ENCODE data around the gene PAX7. TPM values are rescaled to one million over a fixed set of nuclear protein-coding genes. Genes with fewer than 3 reads are reported as not detected.

PAX7 gene
- total and polyA plus RNA-seq, 9 of the 15 experiments (the other 6 are each of a cell fraction or from before 2014, with no cell fraction given): not detected

DNA sequence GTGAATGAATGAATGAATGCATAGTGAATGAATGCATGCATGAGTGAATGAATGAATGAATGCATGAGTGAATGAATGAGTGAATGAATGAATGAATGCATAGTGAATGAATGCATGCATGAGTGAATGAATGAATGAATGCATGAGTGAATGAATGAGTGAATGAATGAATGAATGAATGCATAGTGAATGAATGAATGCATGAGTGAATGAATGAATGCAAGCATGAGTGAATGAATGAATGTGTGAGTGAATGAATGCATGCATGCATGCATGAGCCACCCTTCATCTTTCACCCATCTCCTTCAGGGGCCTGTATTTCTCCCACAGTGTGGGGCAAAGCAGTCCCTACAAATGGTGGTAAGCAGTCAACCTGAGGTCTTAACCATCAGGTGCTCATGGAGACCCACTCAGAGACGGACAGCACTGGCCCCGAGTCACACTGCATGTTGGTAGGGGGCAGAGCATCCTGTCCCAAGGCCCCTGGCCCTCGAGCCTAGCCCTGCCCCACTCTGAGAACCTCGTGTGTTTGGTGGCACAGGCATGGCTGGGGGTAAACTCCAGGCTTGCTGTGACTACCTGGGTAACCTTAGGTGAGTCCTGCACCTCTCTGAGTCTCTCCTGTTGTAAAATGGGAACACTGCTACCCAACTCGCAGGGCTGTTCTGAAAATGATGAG is 28.0 kb upstream of the PAX7 start (continued):
- TF ChIP-seq NUFIP1 (IDR thresholded peaks at IDR 0.05; ENCODE audit: partially characterized antibody) (no peak), TEAD1 (CRISPR knock-in tag; IDR thresholded peaks at IDR 0.05) (0 out of 4 replicates have a peak, but pooled peaks of 1 of the 2 experiments have one; percentile 53)
- TF ChIP-seq, protein P1, sequence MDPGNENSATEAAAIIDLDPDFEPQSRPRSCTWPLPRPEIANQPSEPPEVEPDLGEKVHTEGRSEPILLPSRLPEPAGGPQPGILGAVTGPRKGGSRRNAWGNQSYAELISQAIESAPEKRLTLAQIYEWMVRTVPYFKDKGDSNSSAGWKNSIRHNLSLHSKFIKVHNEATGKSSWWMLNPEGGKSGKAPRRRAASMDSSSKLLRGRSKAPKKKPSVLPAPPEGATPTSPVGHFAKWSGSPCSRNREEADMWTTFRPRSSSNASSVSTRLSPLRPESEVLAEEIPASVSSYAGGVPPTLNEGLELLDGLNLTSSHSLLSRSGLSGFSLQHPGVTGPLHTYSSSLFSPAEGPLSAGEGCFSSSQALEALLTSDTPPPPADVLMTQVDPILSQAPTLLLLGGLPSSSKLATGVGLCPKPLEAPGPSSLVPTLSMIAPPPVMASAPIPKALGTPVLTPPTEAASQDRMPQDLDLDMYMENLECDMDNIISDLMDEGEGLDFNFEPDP (CRISPR knock-in tag; IDR thresholded peaks at IDR 0.05): no peak

DNA sequence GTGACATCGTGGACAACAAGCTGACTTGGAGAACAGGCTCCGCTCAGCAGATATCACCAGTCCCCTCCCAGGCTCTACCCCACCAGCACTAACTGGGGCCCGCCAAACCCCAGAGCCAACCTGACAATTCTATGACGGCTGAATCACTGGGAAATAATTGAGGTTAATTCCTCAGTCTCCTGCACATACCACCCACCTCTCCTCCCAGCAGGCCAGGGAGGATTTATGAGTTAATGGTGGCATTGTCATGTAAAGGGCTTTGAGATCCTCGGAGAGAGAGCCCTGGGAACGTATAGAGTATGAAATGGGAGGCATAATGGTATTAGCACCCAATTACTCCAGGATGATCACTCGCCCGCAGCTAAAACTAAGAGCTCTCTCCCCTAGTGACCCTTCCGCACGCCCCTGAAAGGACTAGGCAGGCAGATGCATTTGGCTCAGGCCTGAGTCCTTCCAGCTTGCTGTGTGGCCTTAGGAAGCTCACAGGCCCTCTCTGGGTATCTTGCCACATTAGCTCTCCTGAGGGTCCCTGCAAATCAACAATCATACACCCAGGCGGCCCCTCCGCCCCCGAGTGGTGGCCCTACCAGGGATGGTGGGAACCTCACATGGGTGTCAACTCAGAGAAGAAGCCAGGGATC is 27.3 kb upstream of the PAX7 start:
- no peaks in the 10 kb centered on the region for H3K4me1 ChIP-seq (replicated peaks in 1 of 2; ENCODE audit: control insufficient read depth in 2 of 2, insufficient read depth in 2 of 2, low read length in 2 of 2)
- no peak overlapping the region for H3K9ac ChIP-seq (ENCODE audit: insufficient read depth in 1 of 2, low read depth in 2 of 2, low read length in 2 of 2)
- no peak for TF ChIP-seq PHF21A (IDR thresholded peaks at IDR 0.05; ENCODE audit: borderline replicate concordance, low read depth)
- TF ChIP-seq ZFP36 (IDR thresholded peaks at IDR 0.05; ENCODE audit: low read depth, low read length, partially characterized antibody): peak; percentile 40
- H3K27ac ChIP-seq (ENCODE audit: extremely low read depth, low read depth, low read length): no peak overlapping the region
- no peaks in the 10 kb centered on the region for H3K9me1 ChIP-seq (ENCODE audit: control insufficient read depth, insufficient read depth, low read length)
- H3K79me2 ChIP-seq (ENCODE audit: control insufficient read depth, insufficient read depth, low read length): no peaks in the 10 kb centered on the region
- no peak overlapping the region for H3K4me2 ChIP-seq (ENCODE audit: insufficient read depth, low read length)
- H3K9me3 ChIP-seq (replicated peaks; ENCODE audit: control insufficient read depth, insufficient read depth, low read depth, low read length): no peaks in the 10 kb centered on the region
- H2AFZ ChIP-seq (ENCODE audit: low read depth, low read length): no peak overlapping the region
- H3K27me3 ChIP-seq (ENCODE audit: control insufficient read depth in 2 of 2, insufficient read depth in 2 of 2, low read length in 2 of 2): peaks cover 23 to 61% of the 10 kb centered on the region in 2 experiments; a peak in 4 of 5 replicates
- no peaks in the 10 kb centered on the region for H3K36me3 ChIP-seq (ENCODE audit: control insufficient read depth, insufficient read depth, low read length)
- no peak overlapping the region for H3K4me3 ChIP-seq
- in situ Hi-C loops (cut with MboI): loop anchor here (5.0 to 25.0 kb wide), 2 partner anchors 274 to 1059 kb away; partner anchors contain the start of gene HTR6
- intact Hi-C loops (cut with micrococcal nuclease): no loop called here
- ATAC-seq (peak; percentile 33; the same call in 2 of the 3 replicates), DNase-seq (ENCODE audit: extremely low read depth in 1 of 4, low spot score in 3 of 4) (no peak), FAIRE-seq (no peak)
- 1% methylated on average over 13 of the region's 13 CpGs for WGBS (ENCODE audit: insufficient coverage, low coverage, missing lambda C conversion rate)
- POLR2A ChIA-PET: interaction anchor here (0.5 kb wide), 1 partner anchor 29 kb away, joined by 3 read pairs; no protein-coding TSS in a partner anchor
- CTCF ChIA-PET (ENCODE audit: low intra/inter-chr PET ratio): no interaction called here
- peaks cover 15% of the 10 kb centered on the region; the same call in 1 of the 2 replicates for H4K20me1 ChIP-seq (replicated peaks; ENCODE audit: control insufficient read depth, insufficient read depth, low read length)
- BruUV-seq (replicated peaks): no TSS peak
